Activated CD4-positive, alpha-beta T cell treated with anti-CD3 and anti-CD28 coated beads, Interleukin-2, amount 10 ng/mL, durations not matched to agents 24 days and 14 days (primary cell): ENCODE measurements around the gene MAP7D3. TPM values are rescaled to one million over a fixed set of nuclear protein-coding genes. Genes with fewer than 3 reads are reported as not detected.
A peak's percentile ranks its signal among the peaks of the same experiment; 100 is the strongest.
"Not testable (repeated sequence)": the region's sequence is repeated elsewhere in the genome, so short reads cannot be mapped to it uniquely, and the experiment has no call there.

Experiments
- DNase-seq: peaks from one replicate; pipeline ENCODE4 v3.0.0; 2022
- H3K27ac Mint-ChIP-seq: one replicate; pipeline ENCODE4 v1.8.0; 2022; ENCODE audit warnings: mild to moderate bottlenecking, mixed read lengths
- H3K27me3 Mint-ChIP-seq: one replicate; pipeline ENCODE4 v1.8.0; 2022; ENCODE audit warnings: mixed read lengths
- H3K36me3 Mint-ChIP-seq: one replicate; pipeline ENCODE4 v1.8.0; 2022; ENCODE audit warnings: low read depth, mild to moderate bottlenecking, mixed read lengths
- H3K4me1 Mint-ChIP-seq: one replicate; pipeline ENCODE4 v1.8.0; 2021; ENCODE audit warnings: mixed read lengths
- H3K4me3 Mint-ChIP-seq: one replicate; pipeline ENCODE4 v1.8.0; 2022; ENCODE audit warnings: mild to moderate bottlenecking, moderate library complexity, mixed read lengths
- H3K9me3 Mint-ChIP-seq: one replicate; pipeline ENCODE4 v1.8.0; 2021; ENCODE audit warnings: mixed read lengths
- intact Hi-C: fragments of 100-400 bp; cut with micrococcal nuclease; formaldehyde crosslinking; loops from one replicate; pipeline ENCODE4 v1.15.1; 2023
- total RNA-seq: library from RNA; stranded (reverse); gene quantifications from 2 replicates; pipeline ENCODE4 v1.2.3, GENCODE V29; 2022

Gene MAP7D3, protein sequence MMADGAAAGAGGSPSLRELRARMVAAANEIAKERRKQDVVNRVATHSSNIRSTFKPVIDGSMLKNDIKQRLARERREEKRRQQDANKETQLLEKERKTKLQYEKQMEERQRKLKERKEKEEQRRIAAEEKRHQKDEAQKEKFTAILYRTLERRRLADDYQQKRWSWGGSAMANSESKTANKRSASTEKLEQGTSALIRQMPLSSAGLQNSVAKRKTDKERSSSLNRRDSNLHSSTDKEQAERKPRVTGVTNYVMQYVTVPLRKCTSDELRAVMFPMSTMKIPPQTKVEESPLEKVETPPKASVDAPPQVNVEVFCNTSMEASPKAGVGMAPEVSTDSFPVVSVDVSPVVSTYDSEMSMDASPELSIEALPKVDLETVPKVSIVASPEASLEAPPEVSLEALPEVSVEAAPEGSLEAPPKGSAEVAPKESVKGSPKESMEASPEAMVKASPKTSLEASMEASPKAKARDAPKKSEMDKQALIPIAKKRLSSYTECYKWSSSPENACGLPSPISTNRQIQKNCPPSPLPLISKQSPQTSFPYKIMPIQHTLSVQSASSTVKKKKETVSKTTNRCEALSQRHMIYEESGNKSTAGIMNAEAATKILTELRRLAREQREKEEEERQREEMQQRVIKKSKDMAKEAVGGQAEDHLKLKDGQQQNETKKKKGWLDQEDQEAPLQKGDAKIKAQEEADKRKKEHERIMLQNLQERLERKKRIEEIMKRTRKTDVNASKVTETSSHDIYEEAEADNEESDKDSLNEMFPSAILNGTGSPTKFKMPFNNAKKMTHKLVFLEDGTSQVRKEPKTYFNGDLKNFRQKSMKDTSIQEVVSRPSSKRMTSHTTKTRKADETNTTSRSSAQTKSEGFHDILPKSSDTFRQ
- 24.5 and 26.7 TPM in 2 replicates for total RNA-seq

DNA sequence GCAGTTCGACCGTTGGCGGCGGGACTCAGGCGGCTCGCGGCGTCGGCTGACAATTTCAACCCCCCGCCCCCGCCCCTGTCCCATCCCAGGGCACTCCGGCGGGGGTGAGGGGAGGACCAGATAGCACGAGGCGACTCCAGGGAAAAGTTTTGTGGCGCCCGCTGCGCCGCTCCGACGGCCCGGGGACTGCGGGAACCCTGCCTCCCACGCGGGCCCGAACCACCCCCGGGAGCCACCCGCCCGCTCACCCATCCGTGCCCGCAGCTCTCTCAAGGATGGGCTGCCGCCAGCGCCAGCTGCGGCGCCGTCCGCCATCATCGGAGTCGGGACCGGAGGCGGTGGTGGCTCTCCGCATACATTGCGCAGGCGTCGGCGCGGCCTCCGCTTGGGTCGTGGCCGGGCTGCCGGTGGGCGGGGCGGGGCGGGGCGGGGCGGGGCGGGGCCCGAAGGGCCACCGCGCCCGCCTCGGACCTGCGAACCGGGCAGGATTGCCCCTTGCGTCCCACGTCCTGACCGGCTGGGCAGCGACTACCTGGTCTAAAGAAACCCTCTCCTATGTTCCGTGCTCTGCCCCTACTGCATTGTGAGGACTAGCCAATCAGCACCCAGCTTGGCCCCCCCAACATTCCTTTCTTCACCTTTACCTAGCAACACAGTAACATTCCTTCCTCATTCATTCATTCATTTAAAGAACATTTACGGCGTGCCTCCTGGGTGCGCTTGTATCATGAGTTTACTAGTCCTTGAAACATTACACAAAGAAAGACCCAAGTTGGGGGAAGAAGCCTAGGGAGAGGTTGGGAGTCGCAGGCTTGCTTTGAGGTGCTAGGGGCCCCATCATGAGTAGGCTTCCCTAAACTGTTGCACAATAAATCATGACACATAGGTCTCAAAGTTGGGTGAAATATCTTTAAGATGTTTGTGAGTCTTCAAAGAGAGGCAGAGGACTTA, at the start of gene MAP7D3:
MAP7D3 (minus strand) TSS at position 360 of the 951 bp plus-strand sequence; CDS start at position 318, 42 bp downstream.
- intact Hi-C loops, result loop anchor here (1.0 to 10.0 kb wide), 3 partner anchors 8 to 443 kb away; partner anchors contain the start of gene HTATSF1
- peak within 1 kb of the TSS; percentile 92 for H3K27ac Mint-ChIP-seq
- no peaks in the 10 kb centered on the region for H3K27me3 Mint-ChIP-seq
- peak within 1 kb of the TSS; percentile 92 for H3K4me3 Mint-ChIP-seq
- no peaks in the 10 kb centered on the region for H3K9me3 Mint-ChIP-seq
- peaks cover 15% of the 10 kb centered on the region for H3K4me1 Mint-ChIP-seq
- peak; percentile 90 for DNase-seq
- H3K36me3 Mint-ChIP-seq, result peaks cover 4% of the 10 kb centered on the region

DNA sequence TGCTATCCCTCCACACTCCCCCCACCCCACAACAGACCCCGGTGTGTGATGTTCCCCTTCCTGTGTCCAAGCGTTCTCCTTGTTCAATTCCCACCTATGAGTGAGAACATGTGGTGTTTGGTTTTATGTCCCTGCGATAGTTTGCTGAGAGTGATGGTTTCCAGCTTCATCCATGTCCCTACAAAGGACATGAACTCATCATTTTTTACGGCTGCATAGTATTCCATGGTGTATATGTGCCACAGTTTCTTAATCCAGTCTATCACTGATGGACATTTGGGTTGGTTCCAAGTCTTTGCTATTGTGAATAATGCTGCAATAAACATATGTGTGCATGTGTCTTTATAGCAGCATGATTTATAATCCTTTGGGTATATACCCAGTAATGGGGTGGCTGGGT, 49.5 kb upstream of the MAP7D3 start, which contains the start of gene ADGRG4:
ADGRG4 (plus strand) TSS at position 243 of the 400 bp plus-strand sequence. CDS start 7,815 bp downstream, outside the sequence.
- not testable (repeated sequence) for H3K9me3 Mint-ChIP-seq, H3K4me1 Mint-ChIP-seq

GRCh38 chrX:136295380-136295779, 44.2 kb upstream of the MAP7D3 start:
- Mint-ChIP-seq H3K36me3 (no peaks in the 10 kb centered on the region), H3K4me1 (no peaks in the 10 kb centered on the region), H3K4me3 (no peak overlapping the region), H3K27me3 (peaks cover 2% of the 10 kb centered on the region), H3K9me3 (no peaks in the 10 kb centered on the region), H3K27ac (no peak overlapping the region)
- no peak for DNase-seq
- intact Hi-C loops, result no loop called here

More for the DNA sequence above, 49.5 kb upstream of the MAP7D3 start, which contains the start of gene ADGRG4:
- H3K27ac Mint-ChIP-seq, intact Hi-C loops, H3K4me3 Mint-ChIP-seq, H3K27me3 Mint-ChIP-seq, H3K36me3 Mint-ChIP-seq, DNase-seq: not testable (repeated sequence)

DNA sequence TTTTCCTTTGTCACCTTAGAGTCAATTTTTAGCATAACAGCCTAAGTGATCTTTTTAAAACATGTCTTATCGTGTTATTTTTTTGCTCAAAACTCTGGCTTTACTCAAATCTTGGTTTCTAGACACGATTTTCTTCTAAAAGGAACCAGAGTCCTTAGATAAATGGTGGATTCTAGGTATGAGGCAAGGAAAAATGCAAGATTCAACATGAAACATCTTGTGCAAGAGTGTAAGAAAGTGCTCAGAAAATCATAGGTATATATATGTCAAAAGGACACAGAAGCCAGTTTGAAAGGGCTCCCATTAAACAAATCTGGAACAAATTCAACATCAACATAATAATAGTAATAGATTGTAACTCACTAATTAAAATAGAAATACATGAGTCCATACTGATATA, 41.5 kb upstream of the MAP7D3 start:
- no peak overlapping the region for H3K27ac Mint-ChIP-seq
- H3K4me3 Mint-ChIP-seq, result no peak overlapping the region
- no peaks in the 10 kb centered on the region for H3K9me3 Mint-ChIP-seq
- intact Hi-C loops, result no loop called here
- no peaks in the 10 kb centered on the region for H3K36me3 Mint-ChIP-seq
- H3K27me3 Mint-ChIP-seq, result peaks cover 2% of the 10 kb centered on the region
- H3K4me1 Mint-ChIP-seq, result no peaks in the 10 kb centered on the region
- DNase-seq, result no peak

DNA sequence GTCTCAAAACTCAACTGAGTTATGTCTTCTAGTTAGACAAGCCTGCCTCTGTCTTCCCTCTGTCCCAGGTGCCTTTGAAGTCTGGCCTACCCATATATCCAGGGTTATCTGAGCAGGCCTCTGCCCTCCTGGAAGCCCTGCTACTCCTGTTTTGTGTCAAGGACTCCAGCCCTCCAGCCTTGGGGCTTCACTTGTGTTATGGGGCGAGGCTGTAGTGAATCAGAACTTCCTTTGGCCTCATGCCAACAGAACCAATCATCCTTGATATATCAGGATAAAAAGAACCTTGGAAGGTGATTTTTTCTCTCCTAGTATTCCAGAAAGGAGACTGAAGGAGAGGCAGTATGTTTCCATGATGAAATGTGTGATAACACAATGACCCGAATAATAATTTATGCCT, 40.6 kb upstream of the MAP7D3 start:
- H3K27ac Mint-ChIP-seq, result no peak overlapping the region

GRCh38 chrX:136286375-136286774, 35.2 kb upstream of the MAP7D3 start:
- H3K27ac Mint-ChIP-seq, H3K36me3 Mint-ChIP-seq, H3K4me3 Mint-ChIP-seq, H3K4me1 Mint-ChIP-seq, H3K9me3 Mint-ChIP-seq, H3K27me3 Mint-ChIP-seq, intact Hi-C loops, DNase-seq: not testable (repeated sequence)

More for the DNA sequence above, 40.6 kb upstream of the MAP7D3 start:
- intact Hi-C loops, result no loop called here
- Mint-ChIP-seq H3K4me3 (no peak overlapping the region), H3K4me1 (no peaks in the 10 kb centered on the region), H3K9me3 (no peaks in the 10 kb centered on the region), H3K36me3 (no peaks in the 10 kb centered on the region), H3K27me3 (peaks cover 2% of the 10 kb centered on the region)
- no peak for DNase-seq

DNA sequence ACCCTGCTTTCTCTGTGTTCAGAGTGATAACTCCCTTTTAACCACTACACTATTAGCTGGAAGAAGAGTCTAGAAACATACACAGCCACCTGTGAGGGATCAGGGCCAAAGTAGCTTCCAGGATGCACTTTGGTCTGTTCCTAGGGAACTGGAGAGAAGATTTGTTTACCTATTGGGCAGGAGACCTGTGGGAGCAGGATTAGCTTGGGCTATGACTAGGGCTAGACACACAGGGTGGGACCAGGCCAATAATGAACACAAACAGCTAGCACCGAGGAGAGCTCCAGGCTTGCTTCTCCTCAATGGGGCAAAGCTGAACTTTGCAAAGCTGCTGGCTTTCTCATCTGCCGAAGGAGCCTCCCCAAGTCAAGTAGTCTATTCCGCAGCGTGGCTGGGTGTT, 24.4 kb upstream of the MAP7D3 start:
- H3K27ac Mint-ChIP-seq, result no peak overlapping the region
- H3K9me3 Mint-ChIP-seq, result no peaks in the 10 kb centered on the region
- no peak for DNase-seq
- no peaks in the 10 kb centered on the region for H3K27me3 Mint-ChIP-seq
- no peak overlapping the region for H3K4me3 Mint-ChIP-seq
- H3K36me3 Mint-ChIP-seq, result no peaks in the 10 kb centered on the region
- intact Hi-C loops, result no loop called here
- peaks cover 4% of the 10 kb centered on the region for H3K4me1 Mint-ChIP-seq

- DNase-seq, result no peak
- no peaks in the 10 kb centered on the region for H3K9me3 Mint-ChIP-seq
- H3K27me3 Mint-ChIP-seq, result no peaks in the 10 kb centered on the region
- H3K36me3 Mint-ChIP-seq, result no peaks in the 10 kb centered on the region
- no peak overlapping the region for H3K27ac Mint-ChIP-seq
- intact Hi-C loops, result no loop called here
- H3K4me3 Mint-ChIP-seq, result no peak overlapping the region
- peaks cover 4% of the 10 kb centered on the region for H3K4me1 Mint-ChIP-seq
Measured at GRCh38 chrX:136273986-136274385, 22.8 kb upstream of the MAP7D3 start.

GRCh38 chrX:136272325-136272724, 21.1 kb upstream of the MAP7D3 start:
- Mint-ChIP-seq H3K27ac (no peak overlapping the region), H3K27me3 (no peaks in the 10 kb centered on the region), H3K4me1 (peaks cover 4% of the 10 kb centered on the region), H3K4me3 (no peak overlapping the region), H3K9me3 (no peaks in the 10 kb centered on the region), H3K36me3 (no peaks in the 10 kb centered on the region)
- intact Hi-C loops, result no loop called here
- no peak for DNase-seq

DNA sequence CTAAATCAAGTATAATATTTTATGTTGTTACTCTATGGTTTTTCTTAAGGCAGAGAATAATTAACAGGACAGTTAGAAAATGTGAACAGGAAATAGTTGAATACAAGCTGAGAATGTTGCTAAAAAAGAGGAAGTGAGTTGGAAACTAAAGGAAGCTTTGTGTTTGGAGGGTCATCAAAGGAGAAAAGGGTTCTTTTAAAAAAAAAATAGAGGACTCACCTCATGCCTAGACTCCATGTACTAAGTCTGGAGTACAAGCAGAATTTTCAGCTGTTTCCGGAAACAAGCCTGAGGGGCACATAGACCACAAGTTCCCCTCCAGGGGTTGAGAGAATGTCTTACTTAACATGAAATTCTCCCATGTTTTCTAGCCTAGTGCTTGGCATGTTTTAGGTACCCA, 20.1 kb upstream of the MAP7D3 start:
- Mint-ChIP-seq H3K9me3 (no peaks in the 10 kb centered on the region), H3K27ac (no peak overlapping the region), H3K4me3 (no peak overlapping the region), H3K27me3 (no peaks in the 10 kb centered on the region), H3K4me1 (peaks cover 4% of the 10 kb centered on the region), H3K36me3 (no peaks in the 10 kb centered on the region)
- DNase-seq, result no peak
- intact Hi-C loops, result no loop called here

GRCh38 chrX:136269921-136270320, 18.7 kb upstream of the MAP7D3 start:
- no peak overlapping the region for H3K27ac Mint-ChIP-seq
- H3K27me3 Mint-ChIP-seq, result no peaks in the 10 kb centered on the region
- DNase-seq, result no peak
- H3K4me1 Mint-ChIP-seq, result peaks cover 4% of the 10 kb centered on the region
- no peaks in the 10 kb centered on the region for H3K36me3 Mint-ChIP-seq
- H3K4me3 Mint-ChIP-seq, result no peak overlapping the region
- intact Hi-C loops, result loop anchor here (5.0 to 10.0 kb wide), 2 partner anchors 43 to 105 kb away; no protein-coding TSS in a partner anchor
- H3K9me3 Mint-ChIP-seq, result no peaks in the 10 kb centered on the region

- peaks cover 4% of the 10 kb centered on the region for H3K4me1 Mint-ChIP-seq
- H3K27me3 Mint-ChIP-seq, result no peaks in the 10 kb centered on the region
- H3K27ac Mint-ChIP-seq, result no peak overlapping the region
- no peaks in the 10 kb centered on the region for H3K9me3 Mint-ChIP-seq
- no peak overlapping the region for H3K4me3 Mint-ChIP-seq
- DNase-seq, result peak; percentile 83
- H3K36me3 Mint-ChIP-seq, result no peaks in the 10 kb centered on the region
- intact Hi-C loops, result loop anchor here (5.0 to 10.0 kb wide), 2 partner anchors 41 to 104 kb away; no protein-coding TSS in a partner anchor
Measured at GRCh38 chrX:136268051-136269048, 17.1 kb upstream of the MAP7D3 start.
